GM18498 (cell line): ENCODE results near the gene SEC24D.
"Not testable (repeated sequence)": the region's sequence is repeated elsewhere in the genome, so short reads cannot be mapped to it uniquely, and the experiment has no call there.

Source experiments
- ATAC-seq: cut with Tn5 transposase; IDR thresholded peaks from one replicate; pipeline ENCODE4 v1.9.1; 2021; ENCODE audit warnings: mild to moderate bottlenecking, moderate library complexity; ENCODE audit not compliant: unreplicated experiment

Gene SEC24D, protein sequence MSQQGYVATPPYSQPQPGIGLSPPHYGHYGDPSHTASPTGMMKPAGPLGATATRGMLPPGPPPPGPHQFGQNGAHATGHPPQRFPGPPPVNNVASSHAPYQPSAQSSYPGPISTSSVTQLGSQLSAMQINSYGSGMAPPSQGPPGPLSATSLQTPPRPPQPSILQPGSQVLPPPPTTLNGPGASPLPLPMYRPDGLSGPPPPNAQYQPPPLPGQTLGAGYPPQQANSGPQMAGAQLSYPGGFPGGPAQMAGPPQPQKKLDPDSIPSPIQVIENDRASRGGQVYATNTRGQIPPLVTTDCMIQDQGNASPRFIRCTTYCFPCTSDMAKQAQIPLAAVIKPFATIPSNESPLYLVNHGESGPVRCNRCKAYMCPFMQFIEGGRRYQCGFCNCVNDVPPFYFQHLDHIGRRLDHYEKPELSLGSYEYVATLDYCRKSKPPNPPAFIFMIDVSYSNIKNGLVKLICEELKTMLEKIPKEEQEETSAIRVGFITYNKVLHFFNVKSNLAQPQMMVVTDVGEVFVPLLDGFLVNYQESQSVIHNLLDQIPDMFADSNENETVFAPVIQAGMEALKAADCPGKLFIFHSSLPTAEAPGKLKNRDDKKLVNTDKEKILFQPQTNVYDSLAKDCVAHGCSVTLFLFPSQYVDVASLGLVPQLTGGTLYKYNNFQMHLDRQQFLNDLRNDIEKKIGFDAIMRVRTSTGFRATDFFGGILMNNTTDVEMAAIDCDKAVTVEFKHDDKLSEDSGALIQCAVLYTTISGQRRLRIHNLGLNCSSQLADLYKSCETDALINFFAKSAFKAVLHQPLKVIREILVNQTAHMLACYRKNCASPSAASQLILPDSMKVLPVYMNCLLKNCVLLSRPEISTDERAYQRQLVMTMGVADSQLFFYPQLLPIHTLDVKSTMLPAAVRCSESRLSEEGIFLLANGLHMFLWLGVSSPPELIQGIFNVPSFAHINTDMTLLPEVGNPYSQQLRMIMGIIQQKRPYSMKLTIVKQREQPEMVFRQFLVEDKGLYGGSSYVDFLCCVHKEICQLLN

DNA sequence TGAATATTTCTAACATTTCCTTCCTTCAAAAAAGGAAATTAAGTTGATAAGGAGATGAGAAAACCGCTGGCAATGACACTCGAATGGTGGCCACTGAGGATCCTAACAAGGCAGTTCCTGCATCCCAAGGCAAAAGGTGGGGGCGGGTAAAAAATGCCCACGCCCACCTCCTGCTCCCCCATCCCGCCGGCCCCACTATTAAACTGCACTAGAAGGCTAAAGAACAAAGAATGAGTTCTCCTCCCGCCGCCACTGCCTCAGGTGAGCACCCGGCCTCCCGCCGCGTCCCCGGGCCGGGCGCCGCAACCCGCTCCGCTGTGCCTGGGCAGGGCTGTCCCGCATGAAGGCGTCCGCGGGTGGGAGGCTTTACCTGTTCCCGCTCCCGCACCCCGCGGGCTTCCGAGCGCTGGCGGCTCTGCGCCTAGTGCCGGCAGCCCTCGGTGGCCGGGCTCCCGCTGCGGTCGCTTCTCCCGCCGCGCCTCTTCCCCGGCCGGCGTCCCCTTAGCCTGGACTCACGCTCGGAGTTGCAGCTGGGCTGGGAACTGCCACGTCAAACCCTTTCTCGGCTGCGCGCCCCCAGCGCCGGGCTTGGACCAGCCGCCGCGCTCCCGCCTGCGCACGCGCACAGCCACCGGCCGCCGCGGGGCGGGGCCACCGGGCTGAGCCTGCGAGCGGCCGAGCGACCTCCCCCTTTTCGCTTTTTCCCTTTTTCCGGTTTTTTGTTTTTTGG lies at the start of gene SEC24D:
TSS of gene SEC24D (minus strand) at position 556 of the 730 bp plus-strand sequence. CDS start 2,430 bp downstream, outside the sequence.
- ATAC-seq = peak; percentile 77

DNA sequence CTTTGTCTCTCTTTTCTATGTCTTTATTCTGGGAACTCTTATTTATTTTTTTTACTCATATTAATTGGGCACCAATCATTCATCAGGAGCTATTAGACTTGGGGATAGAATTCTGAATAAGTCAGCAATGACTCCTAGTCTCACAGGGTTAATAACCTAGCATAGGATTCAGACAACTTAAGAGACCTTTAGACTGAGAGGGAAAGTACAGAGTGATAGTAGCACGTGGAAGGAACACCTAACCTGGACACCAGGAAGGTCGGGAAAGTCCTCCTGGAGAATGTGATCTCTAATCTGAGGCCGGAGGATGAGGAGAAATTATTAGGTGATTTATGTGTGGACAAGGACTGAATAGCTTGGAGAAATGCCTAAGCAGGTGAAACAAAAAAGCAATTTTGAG lies 48.8 kb upstream of the SEC24D start:
- no peak for ATAC-seq

DNA sequence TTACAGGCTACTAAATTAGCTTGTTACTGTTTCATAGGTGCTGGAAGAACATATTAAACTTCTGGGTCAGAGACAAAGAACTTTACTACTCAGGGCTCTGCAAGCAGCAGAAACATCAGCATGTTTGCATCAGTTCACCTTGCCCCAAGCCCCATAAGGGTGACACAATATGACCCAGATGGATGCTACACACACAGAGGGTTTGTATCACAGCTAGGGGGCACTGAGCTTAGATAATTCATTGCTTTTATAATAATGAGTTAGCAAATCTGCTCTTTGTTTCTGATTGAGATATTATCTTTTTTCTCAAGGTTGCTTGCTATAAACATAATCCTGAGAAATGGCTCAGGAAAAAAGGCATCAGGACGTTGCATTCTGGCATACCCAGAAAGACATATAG lies 47.9 kb upstream of the SEC24D start:
- ATAC-seq = no peak

DNA sequence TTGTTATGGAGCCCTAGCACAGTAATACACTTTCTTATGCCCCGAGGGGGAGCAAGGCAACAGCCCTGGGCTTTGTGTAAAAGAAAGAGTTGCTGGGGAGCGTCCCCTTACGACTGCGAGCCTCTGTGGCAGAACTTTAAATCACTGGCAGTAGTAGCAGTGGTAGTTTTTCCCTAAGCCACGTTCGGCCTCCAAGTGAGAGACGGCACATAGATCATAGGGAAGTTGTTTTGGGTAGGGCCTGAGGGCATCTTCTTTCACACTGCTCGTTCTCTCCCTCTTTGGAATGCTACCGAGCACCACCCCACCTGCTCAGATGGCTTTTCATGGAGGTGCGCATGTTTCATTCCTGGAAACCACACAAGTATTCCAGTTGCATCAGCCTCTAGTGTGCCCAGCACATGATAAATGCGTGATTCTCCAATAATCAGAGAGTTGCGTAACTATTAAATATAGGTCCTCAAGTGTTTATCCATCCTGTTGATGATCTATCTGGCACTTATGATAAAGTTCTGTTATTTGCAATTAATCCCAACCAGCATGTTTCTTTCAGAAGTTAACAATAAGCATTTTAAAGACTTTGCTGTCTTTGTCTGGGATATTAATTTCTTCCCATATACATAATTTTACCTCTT lies 45.7 kb upstream of the SEC24D start:
- no peak for ATAC-seq

DNA sequence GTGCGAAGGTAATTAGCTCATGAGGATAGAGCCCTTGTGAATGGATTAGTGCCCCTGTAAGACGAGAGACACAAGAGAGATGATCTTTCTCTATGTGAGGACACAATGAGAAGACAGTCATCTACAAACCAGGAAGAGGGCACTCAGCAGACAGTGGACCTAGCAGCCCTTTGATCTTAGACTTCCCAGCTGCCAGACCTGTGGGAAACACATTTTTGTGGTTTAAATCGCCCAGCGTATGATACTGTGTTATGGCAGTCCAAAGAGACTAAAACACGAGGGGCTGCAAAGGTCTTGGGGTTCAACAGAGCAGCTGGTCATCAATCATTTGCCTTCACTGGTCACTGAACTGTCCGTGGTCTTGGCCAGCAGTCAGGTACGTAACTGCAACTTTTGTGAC lies 43.5 kb upstream of the SEC24D start:
- no peak for ATAC-seq

DNA sequence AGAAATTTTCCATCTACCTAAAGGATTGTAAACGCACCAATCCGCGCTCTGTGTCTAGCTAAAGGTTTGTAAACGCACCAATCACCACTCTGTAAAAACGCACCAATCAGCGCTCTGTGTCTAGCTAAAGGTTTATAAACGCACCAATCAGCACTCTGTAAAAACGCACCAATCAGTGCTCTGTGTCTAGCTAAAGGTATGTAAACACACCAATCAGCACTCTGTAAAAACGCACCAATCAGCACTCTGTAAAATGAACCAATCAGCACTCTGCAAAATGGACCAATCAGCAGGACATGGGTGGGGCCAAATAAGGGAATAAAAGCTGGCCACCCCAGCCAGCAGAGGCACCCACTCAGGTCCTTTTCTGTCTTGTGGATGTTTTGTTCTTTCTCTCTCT lies 42.6 kb upstream of the SEC24D start:
- ATAC-seq = not testable (repeated sequence)

DNA sequence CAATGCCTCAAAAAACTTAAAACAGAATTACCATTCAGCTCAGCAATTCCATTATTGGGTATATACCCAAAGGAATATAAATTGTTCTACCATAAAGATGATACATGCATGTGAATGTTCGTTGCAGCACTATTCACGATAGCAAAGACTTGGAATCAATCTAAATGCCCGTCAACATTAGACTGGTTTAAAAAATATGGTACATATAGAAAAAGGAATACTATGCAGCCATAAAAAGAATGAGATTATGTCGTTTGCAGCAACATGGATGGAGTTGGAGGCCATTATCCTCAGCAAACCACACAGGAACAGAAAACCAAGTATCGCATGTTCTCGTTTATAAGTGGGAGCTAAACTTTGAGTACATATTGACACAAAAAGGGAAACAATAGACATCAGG lies 41.9 kb upstream of the SEC24D start:
- ATAC-seq = no peak

DNA sequence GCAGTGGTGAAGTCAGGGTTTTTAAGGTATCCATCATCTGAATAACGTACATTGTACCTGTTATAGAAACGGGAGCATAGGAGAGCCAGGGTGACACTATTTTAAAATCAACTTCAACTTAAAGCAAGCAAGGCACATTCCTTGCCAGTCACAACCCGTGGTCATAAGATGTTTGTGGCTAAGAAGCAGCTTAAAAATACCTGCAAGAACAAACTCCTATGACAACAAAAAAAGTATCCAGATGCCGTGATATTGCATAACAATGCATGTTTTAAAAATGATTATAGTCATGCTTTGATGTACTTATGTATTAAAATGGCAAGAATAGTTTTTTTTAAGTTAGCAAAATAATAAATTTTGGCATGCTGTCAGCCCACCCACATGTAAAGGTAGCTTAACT lies 36.3 kb upstream of the SEC24D start:
- no peak for ATAC-seq

DNA sequence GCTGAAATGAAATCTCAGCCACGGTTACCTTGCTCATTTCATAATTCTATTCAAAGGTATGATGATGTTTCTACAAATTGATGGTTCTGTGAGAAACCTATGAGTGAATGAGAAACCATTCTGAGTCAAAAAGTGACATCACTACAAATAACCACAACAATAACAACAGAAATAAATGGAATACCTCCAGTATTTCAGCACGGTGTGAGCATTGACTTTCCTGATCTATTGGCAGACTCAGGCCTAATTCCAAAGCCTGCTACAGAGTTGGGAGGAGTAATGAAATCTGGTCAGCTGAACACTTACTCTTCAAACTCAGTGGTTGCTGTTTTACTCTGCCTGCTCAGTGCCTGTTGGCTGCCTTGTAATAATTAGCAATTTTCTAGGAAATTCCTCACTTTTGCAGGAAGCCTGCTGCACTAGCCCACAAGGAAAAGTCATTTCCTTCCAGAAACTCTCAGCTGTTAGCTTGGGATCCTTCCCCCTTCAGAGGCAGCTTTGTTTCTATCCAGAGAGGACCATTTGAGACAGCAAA lies 33.9 kb upstream of the SEC24D start:
- ATAC-seq = no peak

DNA sequence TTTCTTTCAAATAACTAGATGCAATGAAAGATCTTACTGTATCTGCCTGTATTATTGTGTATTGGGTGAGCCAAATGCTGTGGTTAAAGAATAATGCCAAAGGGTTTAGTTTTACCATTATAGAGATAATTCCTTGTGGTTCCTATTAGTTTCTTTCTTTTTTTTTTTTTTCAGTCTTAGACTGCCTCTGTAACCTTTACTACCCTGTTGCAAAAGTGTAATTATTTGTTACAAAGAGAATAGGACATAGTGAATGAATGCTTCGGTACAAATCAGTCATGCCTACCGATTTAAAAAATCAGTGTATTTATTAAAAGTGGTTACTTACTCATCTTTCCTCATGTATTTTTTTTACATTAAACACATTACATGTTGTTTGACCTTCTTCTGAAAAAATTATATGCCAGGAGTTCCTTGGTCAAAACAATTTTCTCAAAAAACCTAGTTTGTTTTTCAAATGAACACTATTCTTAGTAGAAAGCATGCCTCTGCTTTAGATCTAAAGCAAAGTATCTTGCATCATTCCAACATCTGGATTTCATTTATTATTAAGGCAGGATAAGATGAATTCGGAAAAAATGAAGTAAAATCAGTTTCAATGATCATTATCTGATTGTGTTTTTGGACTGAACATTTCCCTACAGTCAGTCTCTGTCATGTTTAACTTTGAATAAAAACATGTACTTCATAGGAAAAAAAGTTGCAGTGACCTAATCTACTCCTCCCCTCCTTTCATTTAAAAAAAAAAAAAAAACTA lies 31.6 kb upstream of the SEC24D start:
- ATAC-seq = no peak

DNA sequence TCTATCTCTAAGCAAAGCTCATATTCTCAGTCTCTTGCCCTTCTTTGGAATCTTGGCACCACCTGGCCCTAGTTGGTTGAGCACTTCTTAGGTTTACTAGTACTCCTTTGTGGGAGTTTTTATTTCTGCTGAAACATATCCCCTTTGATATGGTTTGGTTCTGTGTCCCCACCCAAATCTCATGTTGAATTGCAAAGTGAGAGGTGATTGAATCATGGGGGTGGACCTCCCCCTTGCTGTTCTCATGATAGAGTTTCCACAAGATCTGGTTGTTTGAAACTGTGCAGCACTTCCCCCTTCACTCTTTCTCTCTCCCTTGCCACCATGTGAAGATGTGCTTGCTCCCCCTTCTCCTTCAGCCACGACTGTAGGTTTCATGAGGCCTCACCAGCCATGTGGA lies 30.5 kb upstream of the SEC24D start:
- ATAC-seq = no peak

DNA sequence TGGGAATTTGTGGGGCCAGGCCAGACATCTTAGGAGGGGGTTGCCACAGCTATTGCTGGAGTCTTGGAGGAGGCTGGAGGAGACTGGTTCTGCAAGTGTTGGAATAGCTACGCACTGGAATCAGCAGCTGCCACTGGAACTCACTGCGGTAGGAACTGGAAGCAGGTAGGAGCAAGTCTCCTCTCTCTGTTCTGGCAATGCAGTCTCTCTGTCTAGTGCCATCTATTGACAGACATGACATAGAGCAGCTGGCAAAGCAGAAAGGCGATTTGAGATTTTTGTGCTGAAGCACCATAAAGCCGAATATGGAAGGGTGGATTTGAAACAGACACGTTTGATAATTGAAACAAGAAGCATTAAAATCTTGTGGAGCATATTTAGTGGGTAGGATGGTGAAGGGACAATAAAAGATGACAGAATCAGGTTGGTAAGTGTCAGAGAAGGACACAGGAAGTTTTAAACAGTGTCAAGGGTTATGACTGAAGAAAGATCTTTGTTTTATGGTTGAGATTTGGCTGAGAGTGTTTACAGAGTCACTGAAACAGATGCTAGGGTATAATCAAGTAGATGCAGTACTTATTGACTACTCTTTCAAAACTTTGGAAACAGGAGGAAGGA lies 29.3 kb upstream of the SEC24D start:
- peak; percentile 87 for ATAC-seq

DNA sequence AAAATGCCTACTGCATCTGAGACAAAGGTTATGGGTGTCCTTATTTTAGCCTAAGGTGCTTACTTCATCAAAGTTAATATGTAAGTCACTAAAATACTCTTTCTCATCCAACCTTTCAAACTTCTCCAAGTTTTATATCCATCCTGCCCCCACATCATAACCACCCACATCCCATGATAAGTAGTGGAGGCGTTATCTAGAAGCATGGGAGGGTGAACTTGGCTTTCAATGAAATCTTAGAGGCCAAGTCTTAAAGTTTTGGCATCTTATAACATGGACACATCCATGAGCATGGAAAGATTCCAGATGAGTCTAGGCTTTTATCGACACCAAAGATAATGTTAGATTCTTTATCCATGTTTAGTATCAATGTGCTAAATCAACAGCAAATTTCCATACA lies 22.9 kb upstream of the SEC24D start:
- no peak for ATAC-seq

DNA sequence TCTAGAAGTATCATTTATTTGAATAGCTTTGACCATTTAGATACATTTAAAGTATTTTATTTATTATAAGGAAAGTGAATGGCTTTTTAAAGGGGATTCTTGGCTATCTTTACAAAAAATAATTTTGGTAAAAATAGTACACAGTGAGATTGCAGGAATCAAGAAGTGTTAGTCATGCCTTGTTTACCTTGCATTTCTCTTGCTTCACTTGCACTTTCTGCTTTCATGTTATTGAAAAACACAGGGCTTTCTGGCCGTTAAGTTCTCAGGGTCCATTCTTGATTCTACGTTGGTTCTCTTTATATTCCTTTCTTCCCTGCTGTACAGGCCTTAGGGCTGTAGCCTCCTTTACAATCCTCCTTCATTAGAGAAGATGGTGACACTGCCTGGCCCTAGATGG lies 21.8 kb upstream of the SEC24D start:
- ATAC-seq = no peak

DNA sequence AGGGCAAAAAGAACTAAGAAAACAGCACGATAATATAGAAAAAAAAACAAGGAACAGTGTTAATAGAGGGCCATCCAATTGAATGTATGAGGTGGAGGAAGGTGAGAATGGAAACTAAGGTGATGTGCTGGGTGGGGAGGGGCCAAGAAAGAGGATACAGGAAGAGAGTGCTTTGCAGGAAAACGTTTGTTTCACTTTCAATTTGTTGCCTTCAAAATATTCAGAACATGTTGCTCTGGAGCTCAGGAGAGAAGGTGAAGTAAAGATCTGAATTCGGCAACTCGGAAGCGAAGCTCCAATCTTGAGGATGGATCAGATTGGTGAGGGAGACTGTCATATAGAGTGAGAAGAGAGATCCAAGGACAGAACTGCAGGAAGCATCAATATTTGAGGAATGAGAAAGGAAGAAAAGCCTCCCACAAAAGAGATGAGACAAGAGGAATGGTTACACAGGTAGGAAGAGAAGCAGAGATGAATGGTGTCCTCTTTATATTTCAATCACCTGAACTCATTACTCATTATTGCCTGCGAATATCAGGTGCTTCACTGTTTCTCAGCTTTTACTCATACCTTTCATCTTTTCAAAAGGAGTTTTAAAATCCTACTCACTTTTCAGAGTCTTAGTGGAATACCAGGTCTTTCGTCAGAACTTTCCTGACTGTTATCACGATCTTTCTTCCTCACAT lies 14.7 kb upstream of the SEC24D start:
- ATAC-seq = peak; percentile 89

DNA sequence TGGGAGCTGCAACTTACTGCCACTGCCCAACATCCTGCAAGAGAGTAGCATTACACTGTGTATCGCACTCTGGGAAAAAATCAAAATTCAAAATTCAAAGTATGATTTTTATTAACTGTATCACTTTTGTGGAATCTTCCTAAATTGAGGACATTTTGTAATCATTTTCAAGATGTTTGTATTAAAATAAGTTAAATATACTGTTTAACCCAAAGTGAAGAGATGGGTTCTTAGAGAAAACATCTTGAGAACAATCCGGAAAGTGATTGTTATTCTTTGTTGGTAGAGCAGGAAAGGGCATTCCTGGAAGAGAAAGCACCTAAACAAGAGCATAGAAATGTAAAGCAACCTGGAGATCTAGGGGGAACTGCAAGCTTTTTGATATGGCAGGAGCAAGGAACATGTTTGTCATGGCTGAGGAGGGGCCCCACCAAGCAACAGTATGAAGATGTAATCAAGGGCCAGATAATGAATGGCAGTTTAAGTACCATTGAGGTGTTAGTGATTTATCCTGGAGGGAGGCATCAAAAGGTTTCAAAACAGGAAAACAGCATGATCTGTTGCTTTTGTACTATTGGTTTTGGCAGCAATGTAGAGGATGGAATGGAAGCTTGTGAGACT lies 14.1 kb upstream of the SEC24D start:
- peak; percentile 21 for ATAC-seq

DNA sequence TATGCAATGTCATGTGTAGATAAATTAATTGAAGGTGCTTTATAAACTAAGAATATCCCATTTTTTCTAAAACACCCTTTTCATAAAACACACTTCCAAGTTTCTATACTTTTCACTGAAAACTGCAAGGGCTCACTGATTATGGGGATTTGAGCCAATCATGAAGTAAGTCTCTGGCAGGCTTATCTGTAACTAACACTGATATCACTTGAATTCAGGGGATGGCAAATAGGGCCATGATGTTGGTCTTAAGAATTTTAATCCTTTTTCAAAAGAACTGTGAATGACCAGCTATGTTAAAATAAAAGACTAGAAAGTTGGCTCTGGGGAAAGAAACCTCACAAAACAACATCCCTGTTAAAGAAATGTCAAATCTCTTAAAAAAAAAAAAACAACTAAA lies 13.0 kb upstream of the SEC24D start:
- ATAC-seq = no peak

DNA sequence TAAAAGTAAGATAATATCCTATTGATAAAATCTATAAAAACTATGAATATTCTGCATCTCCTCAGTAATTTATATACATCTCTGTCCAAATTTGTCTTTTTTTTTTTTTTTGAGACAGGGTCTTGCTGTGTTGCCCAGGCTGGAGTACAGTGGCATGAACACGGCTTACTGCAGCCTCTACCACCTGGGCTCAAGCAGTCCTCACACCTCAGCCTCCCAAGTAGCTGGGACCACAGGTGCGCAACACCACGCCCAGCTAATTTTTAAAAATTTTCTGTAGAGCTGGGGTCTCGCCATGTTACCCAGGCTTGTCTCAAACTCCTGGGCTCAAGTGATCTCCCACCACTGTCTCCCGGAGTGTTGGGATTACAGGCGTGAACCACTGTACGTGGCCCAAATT lies 12.3 kb upstream of the SEC24D start:
- ATAC-seq = no peak
